OCI-LY7 (cell line): ENCODE results near the gene FBXO47. TPM values are rescaled to one million over a fixed set of nuclear protein-coding genes. Genes with fewer than 3 reads are reported as not detected.

ENCODE experiments used
- BruUV-seq: library from RNA; stranded (reverse); fragments of 400-500 nt; replicated peaks from 2 replicates; lab custom pipeline; 2021; lab: Mats Ljungman, UMichigan
- CTCF ChIA-PET: fragments of 300-600 bp; sonication (Branson Sonifier 250); formaldehyde crosslinking; loops from one replicate; lab custom pipeline; 2022; ENCODE audit warnings: antibody characterized with exemption; ENCODE audit not compliant: unreplicated experiment; lab: Charles Lee
- POLR2A ChIA-PET: fragments of 300-600 bp; sonication (Branson Sonifier 250); formaldehyde crosslinking; loops from one replicate; lab custom pipeline; 2022; ENCODE audit warnings: antibody characterized with exemption; lab: Charles Lee
- DNase-seq: peaks from one replicate; pipeline ENCODE4 v3.0.0-alpha.2; 2015; ENCODE audit warnings: low spot score
- H2AFZ ChIP-seq: fragments of 200-600 bp; sonication (generic), shearing (Covaris generic); 2 replicates; pipeline ENCODE4 v1.6.1; 2014; ENCODE audit warnings: mild to moderate bottlenecking, antibody characterized with exemption, low read length, moderate library complexity
- H3K27ac ChIP-seq: fragments of 200-600 bp; sonication (generic); 2 replicates; pipeline ENCODE4 v1.5.1; 2014; ENCODE audit warnings: mixed run types, low read depth, mild to moderate bottlenecking, moderate library complexity, low read length, inconsistent platforms; ENCODE audit not compliant: poor library complexity, severe bottlenecking
- H3K36me3 ChIP-seq: fragments of 200-600 bp; sonication (generic); 2 replicates; pipeline ENCODE4 v1.6.1; 2014; ENCODE audit warnings: mild to moderate bottlenecking, antibody characterized with exemption, low read length, moderate library complexity, mixed read lengths; ENCODE audit not compliant: insufficient read depth
- H3K4me1 ChIP-seq: fragments of 200-600 bp; sonication (generic); 2 replicates; pipeline ENCODE4 v1.5.1; 2014; ENCODE audit warnings: mild to moderate bottlenecking, low read length; ENCODE audit not compliant: insufficient read depth, poor library complexity, severe bottlenecking
- H3K4me2 ChIP-seq: fragments of 200-600 bp; sonication (generic); 2 replicates; pipeline ENCODE4 v1.6.1; 2014; ENCODE audit warnings: mild to moderate bottlenecking, low read length
- H3K4me3 ChIP-seq: fragments of 200-600 bp; sonication (generic); 2 replicates; pipeline ENCODE4 v1.5.1; 2014; ENCODE audit warnings: mild to moderate bottlenecking, low read depth, low read length; ENCODE audit not compliant: poor library complexity, severe bottlenecking
- H3K79me2 ChIP-seq: fragments of 200-600 bp; sonication (generic); 2 replicates; pipeline ENCODE4 v1.6.1; 2016; ENCODE audit warnings: low read depth, mild to moderate bottlenecking, low read length, moderate library complexity, mixed read lengths; ENCODE audit not compliant: insufficient read depth
- H3K9me2 ChIP-seq: fragments of 200-600 bp; sonication (generic); 2 replicates; pipeline ENCODE4 v1.6.1; 2016; ENCODE audit warnings: mild to moderate bottlenecking, low read length, mixed read lengths; ENCODE audit not compliant: insufficient read depth
- H3K9me3 ChIP-seq: fragments of 200-600 bp; sonication (generic); 2 replicates; pipeline ENCODE4 v1.6.1; 2014; ENCODE audit warnings: mild to moderate bottlenecking, mixed run types, low read length, mixed read lengths
- H4K20me1 ChIP-seq: fragments of 200-600 bp; sonication (generic); 2 replicates; pipeline ENCODE4 v1.6.1; 2014; ENCODE audit warnings: mild to moderate bottlenecking, antibody characterized with exemption, low read length, moderate library complexity, mixed read lengths; ENCODE audit not compliant: insufficient read depth
- CTCF ChIP-seq: fragments of 200-600 bp; sonication (generic); conservative IDR thresholded peaks from 2 replicates; pipeline ENCODE4 v1.5.1; 2014; ENCODE audit warnings: mild to moderate bottlenecking, antibody characterized with exemption, low read length, moderate library complexity, mixed read lengths
- EZH2phosphoT487 ChIP-seq: fragments of 200-600 bp; sonication (generic); IDR thresholded peaks from 2 replicates; pipeline ENCODE4 v1.6.1; 2018; ENCODE audit warnings: low read depth, borderline replicate concordance, mild to moderate bottlenecking, mixed run types, antibody characterized with exemption, low read length, moderate library complexity, mixed read lengths
- intact Hi-C: fragments of 100-400 bp; cut with micrococcal nuclease; formaldehyde crosslinking; loops from one replicate; pipeline ENCODE4 v1.10.0; 2022; ENCODE audit not compliant: unreplicated experiment
- total RNA-seq, 2 experiments: library from RNA; depleted of rRNA in 1 of 2; stranded (reverse); fragments of >200 nt in 1 of 2; shearing (Covaris generic) in 1 of 2; gene quantifications; 2 replicates each; pipeline ENCODE4 v1.2.3, GENCODE V29; 2014 to 2022

FBXO47 gene
- total RNA-seq, 2 experiments from 2014 or later = 0.13 TPM; not detected in 1

- no TSS peak for BruUV-seq
- Histone ChIP-seq H3K79me2 (no peaks in the 10 kb centered on the region), H2AFZ (no peak overlapping the region), H3K36me3 (no peaks in the 10 kb centered on the region), H3K4me1 (peaks cover 4% of the 10 kb centered on the region), H3K27ac (no peak overlapping the region), H3K9me2 (no peaks in the 10 kb centered on the region), H4K20me1 (no peaks in the 10 kb centered on the region), H3K4me2 (no peak overlapping the region), H3K4me3 (no peak overlapping the region), H3K9me3 (no peaks in the 10 kb centered on the region)
- TF ChIP-seq CTCF (no peak), EZH2phosphoT487 (no peak)
- POLR2A ChIA-PET = interaction anchor here (0.8 kb wide), 1 partner anchor 215 kb away, joined by 3 read pairs; the partner anchor contains the start of gene RPL19
- intact Hi-C loops = no loop called here
- CTCF ChIA-PET = no interaction called here
- no peak for DNase-seq
Observed at GRCh38 chr17:38984666-38985065, 17.5 kb upstream of the FBXO47 start.

- Histone ChIP-seq H3K27ac (no peak overlapping the region), H4K20me1 (no peaks in the 10 kb centered on the region), H3K36me3 (no peaks in the 10 kb centered on the region), H3K4me1 (peaks cover 4% of the 10 kb centered on the region), H3K79me2 (no peaks in the 10 kb centered on the region), H3K9me2 (no peaks in the 10 kb centered on the region), H3K4me3 (no peak overlapping the region), H2AFZ (no peak overlapping the region), H3K9me3 (no peaks in the 10 kb centered on the region), H3K4me2 (no peak overlapping the region)
- intact Hi-C loops = loop anchor here (1.0 kb wide), 2 partner anchors 170 to 261 kb away; no protein-coding TSS in a partner anchor
- peak; percentile 82 for DNase-seq
- ChIA-PET CTCF (interaction anchor here (0.6 to 1.3 kb wide), 7 partner anchors 43 to 262 kb away, joined by 3 to 18 read pairs (median 3); partner anchors contain the start of gene PLXDC1), POLR2A (interaction anchor here (0.5 to 1.0 kb wide), 5 partner anchors 9 to 170 kb away, joined by 3 to 8 read pairs (median 3); partner anchors contain the start of gene PLXDC1)
- BruUV-seq = no TSS peak
- TF ChIP-seq EZH2phosphoT487 = no peak
- TF ChIP-seq CTCF = peak; percentile 96
Observed at GRCh38 chr17:38982858-38983746, 15.9 kb upstream of the FBXO47 start.
